Stimulated activated CD4-positive, alpha-beta T cell treated with anti-CD3 and anti-CD28 coated beads, TNF-alpha, amount 100 ng/mL, for 1 hour (primary cell): Measurements from ENCODE around the gene ACAP2.
A peak's percentile ranks its signal among the peaks of the same experiment; 100 is the strongest.
"Not testable (repeated sequence)": the region's sequence is repeated elsewhere in the genome, so short reads cannot be mapped to it uniquely, and the experiment has no call there.

Experiments used
- DNase-seq, 3 donors: peaks; one replicate each; pipeline ENCODE4 v3.0.0-alpha.2; 2020; ENCODE audit warnings: low read depth in 3 of 3, low spot score in 1 of 3

Gene ACAP2

GRCh38 chr3:195443391-195443989, 670 bp upstream of the ACAP2 start:
- DNase-seq, result no peak

- peak in 2 of 3 donors; percentile 9 to 25 for DNase-seq
Observed at GRCh38 chr3:195441992-195442572, 738 bp downstream of the ACAP2 start.

GRCh38 chr3:195441476-195441991, 1.3 kb downstream of the ACAP2 start:
- no peak for DNase-seq

- no peak for DNase-seq
Observed at GRCh38 chr3:195441051-195441450, 1.8 kb downstream of the ACAP2 start.

- DNase-seq, result no peak
Observed at GRCh38 chr3:195440379-195440778, 2.4 kb downstream of the ACAP2 start.

- DNase-seq, result no peak
Observed at GRCh38 chr3:195438371-195438770, 4.4 kb downstream of the ACAP2 start.

- no peak for DNase-seq
Observed at GRCh38 chr3:195425849-195426248, 17.0 kb downstream of the ACAP2 start.

- DNase-seq, result no peak
Observed at GRCh38 chr3:195423818-195424217, 19.0 kb downstream of the ACAP2 start.

GRCh38 chr3:195421400-195421799, 21.4 kb downstream of the ACAP2 start:
- no peak for DNase-seq

GRCh38 chr3:195416795-195417194, 26.0 kb downstream of the ACAP2 start:
- DNase-seq, result no peak

- no peak for DNase-seq
Observed at GRCh38 chr3:195411836-195412235, 31.0 kb downstream of the ACAP2 start.

- DNase-seq, result no peak
Observed at GRCh38 chr3:195410546-195410945, 32.3 kb downstream of the ACAP2 start.

GRCh38 chr3:195407531-195408409, 35.0 kb downstream of the ACAP2 start:
- DNase-seq, result no peak

- no peak for DNase-seq
Observed at GRCh38 chr3:195405651-195406050, 37.2 kb downstream of the ACAP2 start.

GRCh38 chr3:195403841-195404408, 38.9 kb downstream of the ACAP2 start:
- no peak for DNase-seq

- DNase-seq, result no peak
Observed at GRCh38 chr3:195403244-195403643, 39.6 kb downstream of the ACAP2 start.

GRCh38 chr3:195401943-195402342, 40.9 kb downstream of the ACAP2 start:
- no peak for DNase-seq

- DNase-seq, result not testable (repeated sequence)
Observed at GRCh38 chr3:195398460-195398859, 44.4 kb downstream of the ACAP2 start.

GRCh38 chr3:195397524-195397923, 45.3 kb downstream of the ACAP2 start:
- DNase-seq, result no peak

GRCh38 chr3:195395208-195395816, 47.5 kb downstream of the ACAP2 start:
- no peak for DNase-seq

GRCh38 chr3:195394700-195395099, 48.1 kb downstream of the ACAP2 start:
- no peak for DNase-seq
